HepG2 (cell line): ENCODE results near the gene BOD1L1. TPM values are rescaled to one million over a fixed set of nuclear protein-coding genes. Genes with fewer than 3 reads are reported as not detected.
A peak's percentile ranks its signal among the peaks of the same experiment; 100 is the strongest.

Source experiments
- ATAC-seq: fragments of 200-7000 bp; cut with Tn5 transposase; 3 replicates; pipeline ENCODE4 v1.9.1; 2020; ENCODE audit warnings: mild to moderate bottlenecking, moderate library complexity
- BruUV-seq: library from RNA; stranded (reverse); fragments of 400-500 nt; replicated peaks from 2 replicates; lab custom pipeline; 2021; lab: Mats Ljungman, UMichigan
- CTCF ChIA-PET: fragments of 300-600 bp; formaldehyde crosslinking; extraction: SDS; loops from one replicate; lab custom pipeline; 2021; ENCODE audit warnings: low total read pairs, inconsistent platforms, low intra/inter-chr PET ratio; lab: Yijun Ruan, JAX
- POLR2A ChIA-PET: fragments of 350-600 bp; sonication (Branson Sonifier 250); formaldehyde crosslinking; loops from one replicate; lab custom pipeline; 2020; ENCODE audit warnings: antibody characterized with exemption, inconsistent platforms; lab: Yijun Ruan, JAX
- DNase-seq: peaks from one replicate; pipeline ENCODE4 v3.0.0-alpha.2; 2015; ENCODE audit warnings: low spot score
- FAIRE-seq: peaks from 3 replicates; lab custom pipeline; 2011; peaks lifted over from hg19 to GRCh38; lab: Jason Lieb, UNC
- H2AFZ ChIP-seq: one replicate; pipeline ENCODE4 v1.6.1; 2011; ENCODE audit warnings: low read length, inconsistent platforms
- H3K27ac ChIP-seq: fragments of 300-600 bp; 3 replicates; pipeline ENCODE4 v1.8.0; 2011; ENCODE audit warnings: mixed run types, mild to moderate bottlenecking, mixed read lengths, low read length, inconsistent platforms; ENCODE audit not compliant: insufficient read depth; ENCODE audit errors: extremely low read length
- H3K27me3 ChIP-seq, 2 experiments: fragments of 200-600 bp in 1 of 2; 2 replicates in 1 of 2; 3 replicates in 1 of 2; pipeline versions ENCODE4 v1.6.0 to v1.8.0; 2011; ENCODE audit warnings: low read length in 2 of 2, mild to moderate bottlenecking in 2 of 2, moderate library complexity in 2 of 2, inconsistent platforms in 1 of 2; ENCODE audit not compliant: insufficient read depth in 2 of 2, control insufficient read depth in 1 of 2
- H3K36me3 ChIP-seq, 2 experiments: fragments of 200-600 bp in 1 of 2; replicated peaks in 1 of 2; 2 replicates in 1 of 2; 3 replicates in 1 of 2; pipeline versions ENCODE4 v1.5.1 to v1.8.0; 2011; ENCODE audit warnings: low read length in 2 of 2, inconsistent platforms in 1 of 2; ENCODE audit not compliant: insufficient read depth in 2 of 2, control insufficient read depth in 1 of 2
- H3K4me1 ChIP-seq: 2 replicates; pipeline ENCODE4 v1.5.1; 2012; ENCODE audit warnings: low read length, inconsistent platforms; ENCODE audit not compliant: insufficient read depth
- H3K4me2 ChIP-seq: 2 replicates; pipeline ENCODE4 v1.6.0; 2011; ENCODE audit warnings: low read depth, low read length, inconsistent platforms
- H3K4me3 ChIP-seq, 3 experiments: fragments of 200-600 bp in 1 of 3; sonication (generic), shearing (Covaris generic) in 1 of 3; replicated peaks in 1 of 3; 2 replicates each; pipeline ENCODE4 v1.5.1; 2011 to 2016; ENCODE audit warnings: low read length in 3 of 3, inconsistent platforms in 2 of 3, low read depth in 2 of 3, mild to moderate bottlenecking in 2 of 3, control low read depth in 1 of 3, mixed read lengths in 1 of 3; ENCODE audit not compliant: insufficient read depth in 1 of 3
- H3K79me2 ChIP-seq: one replicate; pipeline ENCODE4 v1.6.1; 2011; ENCODE audit warnings: low read length, inconsistent platforms; ENCODE audit not compliant: insufficient read depth
- H3K9ac ChIP-seq: 2 replicates; pipeline ENCODE4 v1.6.0; 2011; ENCODE audit warnings: mild to moderate bottlenecking, low read depth, low read length, inconsistent platforms; ENCODE audit not compliant: insufficient read depth
- H3K9me3 ChIP-seq: 2 replicates; pipeline ENCODE4 v1.5.1; 2012; ENCODE audit warnings: mild to moderate bottlenecking, low read length
- H4K20me1 ChIP-seq: 2 replicates; pipeline ENCODE4 v1.6.0; 2011; ENCODE audit warnings: inconsistent platforms, mild to moderate bottlenecking, low read length, moderate library complexity; ENCODE audit not compliant: insufficient read depth
- AGO1 ChIP-seq: fragments of 200-400 bp; formaldehyde crosslinking; IDR thresholded peaks from 2 replicates; pipeline ENCODE4 v1.6.1; 2017; ENCODE audit warnings: mild to moderate bottlenecking, low read depth, low read length, moderate library complexity; ENCODE audit not compliant: poor library complexity, severe bottlenecking
- BCL6 ChIP-seq: IDR thresholded peaks from 2 replicates; pipeline ENCODE4 v1.6.1; 2016; ENCODE audit warnings: missing genetic modification reagents, missing compliant biosample characterization
- BRF2 ChIP-seq: sonication (generic); formaldehyde crosslinking; IDR thresholded peaks from 2 replicates; pipeline ENCODE4 v1.8.1; 2022; ENCODE audit warnings: mild to moderate bottlenecking, missing genetic modification reagents
- GZF1 ChIP-seq: sonication (generic); formaldehyde crosslinking; IDR thresholded peaks from 2 replicates; pipeline ENCODE4 v1.5.1; 2020; ENCODE audit warnings: mild to moderate bottlenecking, missing genetic modification reagents
- HMG20A ChIP-seq: IDR thresholded peaks from 2 replicates; pipeline ENCODE4 v1.6.1; 2016; ENCODE audit warnings: borderline replicate concordance
- HNRNPL ChIP-seq: fragments of 200-400 bp; formaldehyde crosslinking; IDR thresholded peaks from 2 replicates; pipeline ENCODE4 v1.6.1; 2017; ENCODE audit warnings: mild to moderate bottlenecking, low read depth, low read length
- MTF2 ChIP-seq: sonication (generic); formaldehyde crosslinking; IDR thresholded peaks from 2 replicates; pipeline ENCODE4 v1.5.0; 2020; ENCODE audit warnings: missing genetic modification reagents, borderline replicate concordance
- PHF20 ChIP-seq: sonication (generic); formaldehyde crosslinking; IDR thresholded peaks from 2 replicates; pipeline ENCODE4 v1.5.0; 2020; ENCODE audit warnings: mild to moderate bottlenecking, missing genetic modification reagents
- PLSCR1 ChIP-seq: sonication (generic); formaldehyde crosslinking; IDR thresholded peaks from 2 replicates; pipeline ENCODE4 v1.5.0; 2020; ENCODE audit warnings: missing genetic modification reagents, mild to moderate bottlenecking, borderline replicate concordance
- REL ChIP-seq: sonication (generic); formaldehyde crosslinking; conservative IDR thresholded peaks from 2 replicates; pipeline ENCODE4 v1.8.0; 2022; ENCODE audit warnings: mild to moderate bottlenecking, missing genetic modification reagents, moderate library complexity
- SMAD3 ChIP-seq: sonication (generic); formaldehyde crosslinking; IDR thresholded peaks from 2 replicates; pipeline ENCODE4 v1.4.0; 2020; ENCODE audit warnings: missing genetic modification reagents
- ZNF235 ChIP-seq: sonication (generic); formaldehyde crosslinking; IDR thresholded peaks from 2 replicates; pipeline ENCODE4 v1.8.1; 2023; ENCODE audit warnings: mild to moderate bottlenecking, missing genetic modification reagents, borderline replicate concordance
- ZNF775 ChIP-seq: sonication (generic); formaldehyde crosslinking; IDR thresholded peaks from 2 replicates; pipeline ENCODE4 v1.4.0; 2020; ENCODE audit warnings: missing genetic modification reagents, mild to moderate bottlenecking, moderate library complexity, borderline replicate concordance
- WGBS: methylation state at CpG from one replicate; pipeline ENCODE4 v1.1.6; 2017; ENCODE audit warnings: low lambda C conversion rate; 5-methylcytosine and 5-hydroxymethylcytosine counted together
- in situ Hi-C: cut with HindIII; loops from 2 replicates; pipeline ENCODE4 v1.10.0; 2017; ENCODE audit warnings: low pct_unique_long_range_greater_than_20kb; ENCODE audit not compliant: extremely low pct_ligation_motif_present
- intact Hi-C: fragments of 100-400 bp; cut with micrococcal nuclease; formaldehyde crosslinking; loops from one replicate; pipeline ENCODE4 v1.10.0; 2022; ENCODE audit not compliant: unreplicated experiment
- polyA plus RNA-seq, 8 experiments: library from polyadenylated mRNA; depleted of rRNA in 3 of 8; stranded (reverse) in 7 of 8; unstranded in 1 of 8; fragments of >200 nt; fragmentation: Illumina TruSeq in 4 of 8; extraction: Trizol in 4 of 8; gene quantifications; 2 replicates each; pipeline versions ENCODE4 v1.2.1 to v1.2.3, GENCODE V29; 2011 to 2016; ENCODE audit warnings: low read depth in 4 of 8, missing spikeins in 1 of 8, mixed read lengths in 1 of 8; ENCODE audit not compliant: insufficient read depth in 1 of 8
- total RNA-seq, 5 experiments: library from RNA; depleted of rRNA; stranded (reverse); fragments of >200 nt; fragmentation: Illumina TruSeq; extraction: Trizol; gene quantifications; 2 replicates each; pipeline ENCODE4 v1.2.3, GENCODE V29; 2016; ENCODE audit warnings: low read depth in 1 of 5

Gene BOD1L1
- total and polyA plus RNA-seq, 2 of the 13 experiments (the other 11 are each of a cell fraction or from before 2014, with no cell fraction given), result 11.7 to 17.9 TPM

DNA sequence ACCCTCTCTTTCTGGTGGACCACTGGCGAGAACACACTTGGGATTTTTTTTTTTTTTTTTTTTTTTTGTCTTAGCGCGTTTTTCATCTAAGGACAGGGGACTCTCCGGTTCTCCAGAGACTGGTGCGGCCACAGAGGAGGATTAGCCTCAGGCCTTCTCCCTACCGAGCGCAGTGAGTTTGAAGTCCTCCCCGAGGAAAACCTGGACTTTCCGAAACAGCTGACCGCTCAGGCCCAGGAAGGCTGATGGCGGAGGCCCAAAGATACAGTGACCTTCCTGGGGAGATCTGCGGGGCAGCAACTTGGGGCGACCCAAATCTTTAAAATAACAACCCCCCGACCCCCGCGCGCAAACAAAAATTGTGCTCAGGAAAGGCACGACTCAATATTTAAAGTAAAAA lies 92.4 kb downstream of the BOD1L1 start (continued):
- no peak for TF ChIP-seq ZNF235 (CRISPR knock-in tag)

GRCh38 chr4:13534344-13535063 lies 93.0 kb downstream of the BOD1L1 start:
- ATAC-seq (no peak), FAIRE-seq (no peak), DNase-seq (no peak)
- no TSS peak for BruUV-seq
- peaks cover 28% of the 10 kb centered on the region for H3K4me1 ChIP-seq
- no peak overlapping the region for H3K4me3 ChIP-seq
- no peak overlapping the region for H3K27ac ChIP-seq
- WGBS, result 28% methylated on average over 11 of the region's 32 CpGs
- H3K36me3 ChIP-seq, result no peaks in the 10 kb centered on the region
- H3K9ac ChIP-seq, result no peak overlapping the region
- in situ Hi-C loops (no loop called here), intact Hi-C loops (no loop called here)
- ChIA-PET CTCF (no interaction called here), POLR2A (no interaction called here)
- H3K4me2 ChIP-seq, result no peak overlapping the region
- no peak overlapping the region for H2AFZ ChIP-seq
- H3K9me3 ChIP-seq, result no peaks in the 10 kb centered on the region
- 0 out of 2 replicates have a peak, but pooled peaks cover 2% of the 10 kb centered on the region for H4K20me1 ChIP-seq
- no peak for TF ChIP-seq SMAD3
- peak; percentile 83 for TF ChIP-seq BCL6 (CRISPR knock-in tag)
- no peak for TF ChIP-seq HMG20A (CRISPR knock-in tag)
- no peak for TF ChIP-seq BRF2 (CRISPR knock-in tag)
- no peak for TF ChIP-seq PHF20
- TF ChIP-seq GZF1, result no peak
- 0 out of 2 replicates have a peak, but pooled peaks have one; percentile 29 for TF ChIP-seq HNRNPL
- no peak for TF ChIP-seq PLSCR1 (CRISPR knock-in tag)
- TF ChIP-seq ZNF775 (CRISPR knock-in tag), result no peak
- no peak for TF ChIP-seq REL
- TF ChIP-seq AGO1, result no peak
- TF ChIP-seq MTF2 (CRISPR knock-in tag), result no peak
- H3K27me3 ChIP-seq, result peaks cover 14 to 92% of the 10 kb centered on the region in 2 experiments; a peak in 4 of 5 replicates
- no peaks in the 10 kb centered on the region for H3K79me2 ChIP-seq
